HPDE6-E6E7 (cell line): Measurements from ENCODE around the gene TRPC4AP.

Experiments
- DNase-seq: peaks from one replicate; pipeline ENCODE4 v3.0.0; 2011; ENCODE audit warnings: missing footprints; ENCODE audit errors: extremely low spot score

TRPC4AP gene

GRCh38 chr20:35013421-35014411 is 78.9 kb downstream of the TRPC4AP start:
- no peak for DNase-seq

- no peak for DNase-seq
Measured at GRCh38 chr20:35012227-35013069, 80.2 kb downstream of the TRPC4AP start.

GRCh38 chr20:35011589-35012226 is 80.9 kb downstream of the TRPC4AP start:
- no peak for DNase-seq

GRCh38 chr20:35010405-35011192 is 82.0 kb downstream of the TRPC4AP start:
- DNase-seq: no peak

- no peak for DNase-seq
Measured at GRCh38 chr20:35009665-35010328, 82.8 kb downstream of the TRPC4AP start.

GRCh38 chr20:35008411-35009342 is 83.9 kb downstream of the TRPC4AP start:
- no peak for DNase-seq

GRCh38 chr20:35007891-35008290 is 84.7 kb downstream of the TRPC4AP start:
- DNase-seq: no peak

- DNase-seq: no peak
Measured at GRCh38 chr20:35007413-35007812, 85.2 kb downstream of the TRPC4AP start.

GRCh38 chr20:35006531-35006971 is 86.1 kb downstream of the TRPC4AP start:
- DNase-seq: no peak

GRCh38 chr20:35006009-35006408 is 86.6 kb downstream of the TRPC4AP start:
- DNase-seq: no peak

- DNase-seq: no peak
Measured at GRCh38 chr20:35005463-35005961, 87.1 kb downstream of the TRPC4AP start.

GRCh38 chr20:35004749-35005462 is 87.7 kb downstream of the TRPC4AP start:
- DNase-seq: no peak

- no peak for DNase-seq
Measured at GRCh38 chr20:35004051-35004725, 88.4 kb downstream of the TRPC4AP start.

- DNase-seq: no peak
Measured at GRCh38 chr20:35003211-35004031, 89.2 kb downstream of the TRPC4AP start.

- DNase-seq: no peak
Measured at GRCh38 chr20:35002426-35003210, 90.0 kb downstream of the TRPC4AP start.
